Fibroblast of skin of right biceps (primary cell): Measurements from ENCODE around the gene PCGF3.
"Not testable (repeated sequence)": the region's sequence is repeated elsewhere in the genome, so short reads cannot be mapped to it uniquely, and the experiment has no call there.

ENCODE experiments used
- DNase-seq: peaks from one replicate; pipeline ENCODE4 v3.0.0-alpha.2; 2013

PCGF3 gene

GRCh38 chr4:706083-706633 lies 526 bp downstream of the PCGF3 start:
- DNase-seq, result not testable (repeated sequence)

DNA sequence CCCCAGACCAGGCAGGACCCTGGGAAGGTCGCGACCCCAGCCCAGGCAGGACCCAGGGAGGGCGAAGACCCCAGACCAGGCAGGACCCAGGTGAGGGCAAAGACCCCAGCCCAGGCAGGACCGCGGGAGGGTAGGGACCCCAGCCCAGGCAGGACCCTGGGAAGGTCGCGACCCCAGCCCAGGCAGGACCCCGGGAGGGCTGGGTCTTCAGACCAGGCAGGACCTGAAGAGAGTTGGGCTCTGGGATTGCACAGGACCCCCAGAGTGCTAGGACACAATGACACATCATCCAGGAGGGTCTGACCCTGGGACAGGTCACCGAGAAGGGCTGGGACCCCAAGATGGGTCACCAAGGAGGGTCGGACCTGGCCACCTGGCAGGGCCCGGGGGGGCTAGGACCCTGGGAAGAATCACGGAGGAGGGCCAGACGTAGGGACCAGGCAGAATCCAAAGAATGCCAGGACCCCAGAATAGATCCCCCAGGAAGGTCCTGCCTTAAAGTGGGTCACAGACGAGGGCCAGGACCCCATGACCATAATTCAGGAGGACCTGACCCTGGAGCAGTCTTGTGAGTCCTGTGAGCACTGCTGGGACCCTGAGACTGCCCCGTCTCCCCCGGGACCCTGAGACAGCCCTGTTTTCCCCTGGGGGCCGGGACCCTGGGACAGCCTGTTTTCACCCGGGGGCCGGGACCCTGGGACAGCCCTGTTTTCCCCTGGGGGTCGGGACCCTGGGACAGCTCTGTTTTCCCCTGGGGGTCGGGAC lies 1.4 kb downstream of the PCGF3 start:
- no peak for DNase-seq

GRCh38 chr4:707929-708630 lies 2.4 kb downstream of the PCGF3 start:
- DNase-seq, result no peak

DNA sequence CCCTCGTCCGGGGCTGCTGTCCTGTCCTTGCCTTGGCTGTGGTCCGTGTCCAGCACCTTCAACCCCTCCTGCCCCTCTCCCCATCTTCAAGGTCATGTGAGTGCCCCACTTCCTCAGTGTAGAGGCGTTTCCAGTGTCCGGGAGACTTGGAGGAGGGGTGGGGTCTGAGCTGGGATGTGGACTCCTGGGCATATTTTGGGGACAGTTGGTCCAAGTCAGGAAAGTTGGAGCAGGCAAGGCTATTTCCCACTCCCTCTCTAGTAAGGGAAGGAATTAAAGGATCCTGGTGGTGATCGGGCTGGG lies 3.0 kb downstream of the PCGF3 start:
- no peak for DNase-seq

DNA sequence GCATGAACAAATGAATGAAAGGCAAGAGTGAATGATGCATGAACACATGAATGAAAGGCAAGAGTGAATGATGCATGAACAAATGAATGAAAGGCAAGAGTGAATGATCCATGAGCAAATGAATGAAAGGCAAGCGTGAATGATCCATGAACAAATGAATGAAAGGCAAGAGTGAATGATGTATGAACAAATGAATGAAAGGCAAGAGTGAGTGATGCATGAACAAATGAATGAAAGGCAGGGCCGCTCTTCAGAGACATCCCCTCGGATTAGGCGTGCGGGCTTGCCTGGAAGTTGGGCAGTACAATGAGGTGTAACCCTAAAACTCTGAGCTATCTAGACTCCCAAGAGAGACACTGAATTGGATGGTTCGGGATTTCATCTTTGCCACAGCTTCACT lies 3.7 kb downstream of the PCGF3 start:
- no peak for DNase-seq

DNA sequence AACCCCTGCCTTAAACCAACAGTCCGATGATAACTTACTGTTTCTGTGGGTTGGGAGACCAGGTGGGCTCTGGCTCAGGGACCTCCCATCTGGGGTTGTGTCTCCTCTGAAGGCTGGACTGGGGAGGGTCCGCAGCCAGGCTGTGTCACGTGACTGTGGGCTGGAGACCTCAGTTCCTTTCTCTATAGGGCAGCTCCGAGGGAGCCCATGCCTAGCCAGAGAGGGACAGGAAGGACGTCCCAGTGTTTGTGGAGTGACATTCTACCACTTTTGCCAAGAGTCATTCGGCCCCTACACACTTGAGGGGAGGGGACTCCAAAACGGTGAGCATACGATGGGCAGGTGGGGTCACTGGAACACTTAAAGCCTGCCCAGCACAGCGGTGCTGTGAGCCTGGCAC lies 4.5 kb downstream of the PCGF3 start:
- no peak for DNase-seq

DNA sequence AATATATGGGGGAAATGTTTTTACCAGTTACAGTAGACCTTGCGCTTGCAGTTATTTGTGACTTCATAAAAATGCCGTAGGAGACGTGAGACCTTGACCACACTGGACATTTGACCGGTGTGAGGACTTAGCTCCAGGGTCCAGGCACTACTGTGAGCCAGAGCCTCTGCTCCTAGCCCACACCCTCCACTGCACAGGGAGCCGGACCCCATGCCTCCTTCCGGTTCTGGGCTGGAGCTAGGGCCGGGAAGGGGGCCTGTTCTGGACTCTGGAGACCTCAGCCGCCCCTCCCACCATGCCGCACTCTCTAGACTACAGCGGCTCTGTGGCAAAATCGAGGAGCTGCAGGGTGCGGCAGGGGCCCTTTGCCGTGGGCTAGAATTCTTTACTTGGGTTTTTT lies 5.3 kb downstream of the PCGF3 start:
- DNase-seq, result no peak

DNA sequence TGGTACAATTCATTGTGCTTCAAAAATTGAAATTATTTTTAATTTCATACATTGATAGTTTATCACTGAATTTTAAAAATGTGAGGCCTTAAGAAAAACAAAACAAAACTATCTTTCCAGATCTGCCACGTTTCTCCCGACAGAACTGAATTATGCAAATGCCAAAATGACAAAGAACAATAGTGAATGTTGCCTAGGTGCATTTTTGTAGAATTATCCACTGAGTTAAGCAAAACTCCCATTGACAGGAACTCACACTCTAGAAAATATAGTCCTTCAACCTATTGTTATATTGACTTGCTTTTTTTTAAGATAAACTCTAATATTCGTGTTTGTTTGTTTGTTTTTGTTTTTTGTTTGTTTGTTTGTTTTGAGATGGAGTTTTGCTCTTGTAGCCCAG lies 6.5 kb downstream of the PCGF3 start:
- DNase-seq, result no peak

DNA sequence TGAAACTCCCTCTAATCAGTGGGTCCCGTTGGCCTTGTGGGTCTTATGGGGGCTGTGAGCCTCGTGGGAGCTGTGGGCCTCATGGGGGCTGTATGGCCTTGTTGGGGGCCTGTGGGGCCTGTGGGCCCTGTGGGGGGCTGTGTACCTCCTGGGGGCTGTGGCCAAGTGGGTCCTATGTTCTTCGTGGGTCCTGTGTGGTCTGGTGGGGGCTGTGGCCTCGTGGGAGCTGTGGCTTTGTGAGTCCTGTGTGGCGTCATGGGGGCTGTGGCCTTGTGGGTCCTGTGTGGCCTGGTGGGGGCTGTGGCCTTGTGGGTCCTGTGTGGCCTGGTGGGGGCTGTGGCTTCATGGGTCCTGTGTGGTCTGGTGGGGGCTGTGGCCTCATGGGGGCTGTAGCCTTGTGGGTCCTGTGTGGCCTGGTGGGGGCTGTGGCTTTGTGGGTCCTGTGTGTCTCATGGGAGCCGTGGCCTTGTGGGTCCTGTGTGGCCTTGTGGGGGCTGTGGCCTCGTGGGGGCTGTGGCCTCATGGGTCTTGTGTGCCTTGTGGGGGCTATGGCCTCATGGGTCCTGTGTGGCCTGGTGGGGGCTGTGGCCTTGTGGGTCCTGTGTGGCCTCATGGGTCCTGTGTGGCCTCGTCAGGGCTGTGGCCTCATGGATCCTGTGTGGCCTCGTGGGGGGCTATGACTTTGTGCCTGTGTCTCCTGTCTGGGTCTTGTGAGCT lies 7.4 kb downstream of the PCGF3 start:
- DNase-seq, result no peak

DNA sequence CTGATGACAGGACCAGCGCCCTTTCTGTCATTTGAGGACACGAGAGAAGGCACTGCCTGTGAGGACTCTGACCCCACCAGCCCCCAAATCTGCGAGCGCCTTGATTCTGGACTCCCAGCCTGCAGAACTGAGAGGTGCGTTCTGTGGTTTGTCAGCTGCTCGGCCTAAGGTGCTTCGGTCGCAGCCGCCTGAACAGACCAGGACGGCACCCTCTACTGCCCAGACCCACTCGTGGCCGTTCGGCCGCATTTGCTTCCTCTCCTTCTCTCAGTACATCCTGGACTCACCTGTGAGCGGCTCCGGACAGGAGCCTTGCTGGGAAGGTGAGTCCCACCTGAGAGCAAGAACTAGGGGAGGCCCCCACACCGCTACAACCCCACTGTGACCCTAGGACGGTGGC lies 8.5 kb downstream of the PCGF3 start:
- DNase-seq, result no peak

DNA sequence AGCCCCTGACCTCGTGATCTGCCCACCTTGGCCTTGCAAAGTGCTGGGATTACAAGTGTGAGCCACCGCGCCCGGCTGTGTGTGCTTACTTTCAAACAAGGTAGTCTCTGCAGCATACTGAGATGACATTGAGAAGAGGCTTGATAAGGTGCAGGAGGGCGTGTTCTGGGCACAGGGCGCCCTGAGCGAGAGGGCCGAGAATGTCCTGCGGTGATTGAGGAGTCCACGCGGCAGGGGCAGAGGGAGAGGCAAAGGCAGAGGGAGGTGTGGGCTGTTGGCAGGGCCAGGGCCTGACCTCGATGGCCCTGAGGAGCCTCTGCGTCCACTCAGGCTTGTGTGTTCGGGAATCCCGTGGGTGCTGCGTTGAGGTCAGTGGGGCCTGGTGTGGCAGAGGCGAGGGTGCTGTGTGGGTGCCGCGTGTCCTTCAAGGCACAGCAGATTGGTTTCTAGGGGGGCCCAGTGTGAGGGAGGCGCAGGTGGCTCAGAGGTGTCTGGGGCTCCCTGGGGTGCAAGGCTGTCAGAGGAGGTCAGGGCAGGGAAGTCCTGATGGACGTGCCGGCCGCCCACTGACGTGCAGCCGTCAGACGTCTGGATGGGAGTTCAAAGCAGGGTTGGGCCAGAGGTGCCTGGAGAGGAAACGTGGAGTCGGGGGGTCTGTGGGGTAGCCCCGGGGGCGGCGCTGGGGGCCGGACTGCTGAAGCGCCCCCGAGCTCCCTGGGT lies 12.1 kb downstream of the PCGF3 start:
- no peak for DNase-seq

- no peak for DNase-seq
These were observed 12.8 kb downstream of the PCGF3 start for GRCh38 chr4:718460-718859.

DNA sequence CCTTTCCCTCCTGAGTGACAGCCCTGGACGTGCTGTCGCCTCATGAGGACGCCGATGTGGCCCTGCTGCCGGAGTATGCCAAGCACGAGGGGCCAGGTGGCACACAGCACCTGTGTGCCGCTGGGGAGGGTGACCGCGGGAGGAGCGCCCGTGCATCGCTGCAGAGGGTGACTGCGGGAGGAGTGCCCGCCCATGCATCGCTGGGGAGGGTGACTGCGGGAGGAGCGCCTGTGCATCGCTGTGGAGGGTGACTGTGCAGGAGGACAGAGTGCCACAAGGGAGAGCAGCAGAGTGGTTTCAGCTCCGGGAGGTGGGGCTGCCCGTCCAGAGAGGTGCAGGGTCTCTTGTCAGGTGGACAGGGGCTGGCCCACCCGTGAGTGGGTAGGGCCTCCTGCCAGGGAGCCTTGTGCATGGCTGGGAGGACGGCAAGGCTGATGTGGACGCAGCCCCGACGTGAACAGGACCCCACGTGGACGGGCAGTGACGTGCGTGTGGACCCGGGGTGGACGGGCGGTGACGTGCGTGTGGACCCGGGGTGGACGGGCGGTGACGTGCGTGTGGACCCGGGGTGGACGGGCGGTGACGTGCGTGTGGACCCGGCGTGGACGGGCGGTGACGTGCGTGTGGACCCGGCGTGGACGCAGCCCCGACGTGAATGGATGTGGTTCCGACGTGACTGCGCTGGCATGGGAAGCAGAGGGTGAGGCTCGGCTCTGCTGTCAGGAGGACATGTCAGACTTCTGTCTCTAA lies 14.7 kb downstream of the PCGF3 start:
- DNase-seq, result no peak

DNA sequence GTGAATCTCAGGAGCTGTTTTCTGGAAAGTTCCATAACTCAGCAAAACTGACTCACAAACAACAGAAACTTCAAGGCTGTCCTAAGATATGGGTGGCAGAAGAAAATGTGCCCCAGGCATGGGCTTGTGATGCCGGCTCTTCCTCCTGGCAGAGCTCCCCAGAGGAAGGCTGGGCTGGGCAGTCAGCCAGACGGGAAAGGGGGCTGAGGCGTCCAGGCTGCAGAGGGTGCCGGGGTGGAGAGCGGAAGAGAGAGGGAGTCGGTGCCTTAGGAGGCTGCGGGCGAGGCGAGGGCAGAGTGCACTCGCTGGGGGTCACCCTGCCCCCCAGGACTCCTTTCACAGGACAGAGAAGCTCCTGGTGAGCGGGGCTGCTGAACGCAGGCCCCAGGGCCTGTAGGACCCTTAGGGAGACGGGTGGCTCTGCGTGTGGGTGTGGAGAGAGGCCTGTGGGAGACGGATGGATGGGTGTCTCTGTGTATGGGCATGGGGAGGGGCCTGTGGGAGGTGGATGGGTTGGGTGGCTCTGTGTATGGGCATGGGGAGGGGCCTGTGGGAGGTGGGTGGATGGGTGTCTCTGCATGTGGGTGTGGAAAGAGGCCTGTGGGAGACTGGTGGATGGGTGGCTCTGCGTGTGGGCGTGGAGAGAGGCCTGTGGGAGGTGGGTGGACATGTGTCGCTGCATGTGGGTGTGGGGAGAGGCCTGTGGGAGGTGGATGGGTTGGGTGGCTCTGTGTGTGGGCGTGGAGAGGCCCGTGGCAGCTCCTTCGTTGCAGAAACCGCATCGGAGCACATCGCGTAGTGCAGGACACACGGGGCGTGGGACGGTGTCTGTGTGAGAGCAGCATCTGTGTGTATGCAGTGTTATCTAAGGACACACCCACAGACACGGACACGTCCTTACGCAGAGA lies 15.9 kb downstream of the PCGF3 start:
- DNase-seq, result no peak

- DNase-seq, result no peak
These were observed 16.6 kb downstream of the PCGF3 start for GRCh38 chr4:722169-722725.

GRCh38 chr4:722851-723360 lies 17.3 kb downstream of the PCGF3 start:
- DNase-seq, result no peak

- DNase-seq, result no peak
These were observed 18.3 kb downstream of the PCGF3 start for GRCh38 chr4:723751-724530.

DNA sequence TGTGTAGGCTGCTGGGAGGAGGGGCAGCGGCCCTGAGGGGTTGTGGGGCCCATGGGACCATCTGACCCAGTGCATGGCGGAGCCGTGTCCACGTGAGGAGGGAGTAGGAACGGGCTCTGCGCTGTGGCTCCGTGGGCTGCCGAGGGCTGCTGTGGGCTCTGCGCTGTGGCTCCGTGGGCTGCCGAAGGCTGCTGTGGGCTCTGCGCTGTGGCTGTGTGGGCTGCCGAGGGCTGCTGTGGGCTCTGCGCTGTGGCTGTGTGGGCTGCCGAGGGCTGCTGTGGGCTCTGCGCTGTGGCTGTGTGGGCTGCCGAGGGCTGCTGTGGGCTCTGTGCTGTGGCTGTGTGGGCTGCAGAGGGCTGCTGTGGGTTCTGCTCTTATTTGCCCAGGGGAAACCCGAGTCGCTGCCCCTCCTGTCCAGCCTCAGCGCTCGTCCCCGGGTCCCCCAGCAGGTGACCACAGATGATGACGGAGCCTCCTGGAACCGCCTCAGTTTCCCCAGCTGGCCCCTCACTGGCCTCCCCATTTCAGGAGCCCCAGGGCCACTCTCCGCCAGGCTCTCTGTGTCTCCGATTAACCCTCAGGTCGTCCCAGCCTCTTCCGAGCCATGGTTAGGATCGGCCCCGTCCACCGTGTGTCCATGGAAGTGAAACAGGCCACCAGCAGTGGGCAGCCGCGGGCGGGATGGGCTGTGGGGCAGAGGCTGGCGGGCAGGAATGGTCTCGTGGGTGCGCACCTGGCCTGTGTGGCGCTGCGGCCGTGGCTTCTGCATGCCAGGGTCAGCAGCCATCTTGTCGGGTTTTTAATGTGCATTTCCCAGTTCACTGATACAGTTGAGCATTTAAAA lies 20.0 kb downstream of the PCGF3 start:
- DNase-seq, result no peak

DNA sequence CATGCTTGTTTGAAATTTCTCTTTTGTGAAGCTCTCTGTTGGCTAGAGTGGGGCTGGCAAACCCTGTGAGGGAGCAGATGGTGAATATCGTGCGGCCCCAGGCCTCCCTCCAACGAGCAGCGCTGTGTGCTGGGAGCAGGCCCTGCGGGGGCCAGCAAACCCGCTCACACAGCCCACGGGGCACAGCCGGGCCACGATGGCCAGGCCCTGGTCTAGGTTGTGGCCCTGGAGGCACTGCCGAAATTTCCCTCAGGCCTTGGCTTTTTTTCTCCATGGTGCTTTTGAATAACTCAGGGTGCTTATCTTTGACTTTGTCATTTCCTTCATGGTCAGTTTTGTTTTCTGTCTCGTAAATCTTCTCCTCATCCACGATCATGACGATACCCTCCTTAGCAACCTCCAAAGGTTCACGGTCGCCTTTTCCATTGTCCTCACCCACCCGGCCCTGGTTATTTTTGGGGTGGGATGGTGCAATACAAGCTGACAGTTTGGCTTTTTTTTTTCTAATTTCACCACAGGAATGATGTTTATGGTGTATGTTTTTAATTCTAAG lies 20.7 kb downstream of the PCGF3 start:
- peak; percentile 43 for DNase-seq
